DOHH2 (cell line): ENCODE results near the gene FLAD1.
"Not testable (repeated sequence)": the region's sequence is repeated elsewhere in the genome, so short reads cannot be mapped to it uniquely, and the experiment has no call there.

Experiments
- H3F3A ChIP-seq: fragments of 200-600 bp; sonication (generic), shearing (Covaris generic); 2 replicates; pipeline ENCODE4 v1.6.0; 2016; ENCODE audit warnings: antibody characterized with exemption, mild to moderate bottlenecking; ENCODE audit not compliant: control insufficient read depth, insufficient read depth
- H3K27ac ChIP-seq: fragments of 200-600 bp; sonication (generic); 2 replicates; pipeline ENCODE4 v1.5.1; 2014; ENCODE audit warnings: low read depth, mild to moderate bottlenecking, low read length, moderate library complexity
- H3K27me3 ChIP-seq: fragments of 200-600 bp; sonication (generic); 2 replicates; pipeline ENCODE4 v1.6.1; 2014; ENCODE audit warnings: mild to moderate bottlenecking, low read length, mixed read lengths; ENCODE audit not compliant: control insufficient read depth
- H3K36me3 ChIP-seq: fragments of 200-600 bp; sonication (generic); 2 replicates; pipeline ENCODE4 v1.6.1; 2014; ENCODE audit warnings: mild to moderate bottlenecking, low read length, moderate library complexity, mixed read lengths; ENCODE audit not compliant: control insufficient read depth
- H3K4me1 ChIP-seq: fragments of 200-600 bp; sonication (generic); 2 replicates; pipeline ENCODE4 v1.6.1; 2014; ENCODE audit warnings: mild to moderate bottlenecking, low read length, mixed read lengths; ENCODE audit not compliant: control insufficient read depth
- H3K4me2 ChIP-seq: fragments of 200-600 bp; sonication (generic); 2 replicates; pipeline ENCODE4 v1.6.0; 2014; ENCODE audit warnings: mild to moderate bottlenecking, low read length, moderate library complexity
- H3K4me3 ChIP-seq: fragments of 200-600 bp; sonication (generic); 2 replicates; pipeline ENCODE4 v1.5.1; 2014; ENCODE audit warnings: mild to moderate bottlenecking, low read length, mixed read lengths
- H3K79me2 ChIP-seq: fragments of 200-600 bp; sonication (generic); 2 replicates; pipeline ENCODE4 v1.6.1; 2014; ENCODE audit warnings: mild to moderate bottlenecking, low read length, mixed read lengths; ENCODE audit not compliant: control insufficient read depth
- H3K9me2 ChIP-seq: fragments of 200-600 bp; sonication (generic); replicated peaks from 2 replicates; pipeline ENCODE4 v1.6.1; 2014; ENCODE audit warnings: mild to moderate bottlenecking, low read length, mixed read lengths; ENCODE audit not compliant: control insufficient read depth
- H3K9me3 ChIP-seq: fragments of 200-600 bp; sonication (generic); 2 replicates; pipeline ENCODE4 v1.6.1; 2014; ENCODE audit warnings: antibody characterized with exemption, low read length, mixed read lengths; ENCODE audit not compliant: control insufficient read depth, insufficient read depth
- H4K20me1 ChIP-seq: fragments of 200-600 bp; sonication (generic); 2 replicates; pipeline ENCODE4 v1.6.0; 2014; ENCODE audit warnings: low read depth, mild to moderate bottlenecking, antibody characterized with exemption, low read length, moderate library complexity; ENCODE audit not compliant: control insufficient read depth, insufficient read depth
- EZH2phosphoT487 ChIP-seq: fragments of 200-600 bp; sonication (generic); IDR thresholded peaks from 2 replicates; pipeline ENCODE4 v1.6.1; 2017; ENCODE audit warnings: borderline replicate concordance, mild to moderate bottlenecking, antibody characterized with exemption, low read length, moderate library complexity, mixed read lengths
- TF ChIP-seq, protein P1 (sequence below): fragments of 200-600 bp; sonication (generic); IDR thresholded peaks from one replicate; pipeline ENCODE4 v1.5.1; 2014; ENCODE audit warnings: antibody characterized with exemption, mild to moderate bottlenecking, low read depth, low read length; ENCODE audit not compliant: poor library complexity, severe bottlenecking

Gene FLAD1

DNA sequence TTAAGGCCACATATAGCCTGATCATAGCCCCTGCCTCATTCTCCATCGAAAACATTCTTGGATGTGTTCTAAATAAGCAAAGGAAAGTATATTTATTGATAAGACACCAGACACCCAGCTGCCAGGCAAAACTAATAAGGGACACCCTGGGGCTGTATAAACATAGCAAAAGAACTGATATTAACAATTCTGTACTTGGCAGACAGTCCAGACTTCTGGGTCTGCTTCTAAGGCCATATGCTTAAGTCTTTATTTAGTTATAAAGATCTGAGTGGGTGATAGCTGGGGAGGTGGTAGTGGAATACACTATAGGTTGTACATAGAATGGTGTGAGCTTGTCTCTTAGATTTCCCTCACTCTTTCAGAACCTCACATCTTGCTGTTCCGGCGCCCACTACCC is 4.8 kb upstream of the FLAD1 start:
- H3F3A ChIP-seq, result peaks cover 24% of the 10 kb centered on the region
- H3K9me3 ChIP-seq, result no peaks in the 10 kb centered on the region
- H3K36me3 ChIP-seq, result peaks cover 61% of the 10 kb centered on the region
- peaks cover 7% of the 10 kb centered on the region; the same call in 1 of the 2 replicates for H4K20me1 ChIP-seq
- H3K4me1 ChIP-seq, result peaks cover 42% of the 10 kb centered on the region
- H3K27me3 ChIP-seq, result no peaks in the 10 kb centered on the region
- no peak overlapping the region for H3K4me3 ChIP-seq
- H3K79me2 ChIP-seq, result peaks cover 83% of the 10 kb centered on the region
- H3K9me2 ChIP-seq, result no peaks in the 10 kb centered on the region
- no peak overlapping the region for H3K4me2 ChIP-seq
- H3K27ac ChIP-seq, result no peak overlapping the region
- TF ChIP-seq EZH2phosphoT487, result no peak
- TF ChIP-seq, protein P1, sequence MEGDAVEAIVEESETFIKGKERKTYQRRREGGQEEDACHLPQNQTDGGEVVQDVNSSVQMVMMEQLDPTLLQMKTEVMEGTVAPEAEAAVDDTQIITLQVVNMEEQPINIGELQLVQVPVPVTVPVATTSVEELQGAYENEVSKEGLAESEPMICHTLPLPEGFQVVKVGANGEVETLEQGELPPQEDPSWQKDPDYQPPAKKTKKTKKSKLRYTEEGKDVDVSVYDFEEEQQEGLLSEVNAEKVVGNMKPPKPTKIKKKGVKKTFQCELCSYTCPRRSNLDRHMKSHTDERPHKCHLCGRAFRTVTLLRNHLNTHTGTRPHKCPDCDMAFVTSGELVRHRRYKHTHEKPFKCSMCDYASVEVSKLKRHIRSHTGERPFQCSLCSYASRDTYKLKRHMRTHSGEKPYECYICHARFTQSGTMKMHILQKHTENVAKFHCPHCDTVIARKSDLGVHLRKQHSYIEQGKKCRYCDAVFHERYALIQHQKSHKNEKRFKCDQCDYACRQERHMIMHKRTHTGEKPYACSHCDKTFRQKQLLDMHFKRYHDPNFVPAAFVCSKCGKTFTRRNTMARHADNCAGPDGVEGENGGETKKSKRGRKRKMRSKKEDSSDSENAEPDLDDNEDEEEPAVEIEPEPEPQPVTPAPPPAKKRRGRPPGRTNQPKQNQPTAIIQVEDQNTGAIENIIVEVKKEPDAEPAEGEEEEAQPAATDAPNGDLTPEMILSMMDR, result no peak

DNA sequence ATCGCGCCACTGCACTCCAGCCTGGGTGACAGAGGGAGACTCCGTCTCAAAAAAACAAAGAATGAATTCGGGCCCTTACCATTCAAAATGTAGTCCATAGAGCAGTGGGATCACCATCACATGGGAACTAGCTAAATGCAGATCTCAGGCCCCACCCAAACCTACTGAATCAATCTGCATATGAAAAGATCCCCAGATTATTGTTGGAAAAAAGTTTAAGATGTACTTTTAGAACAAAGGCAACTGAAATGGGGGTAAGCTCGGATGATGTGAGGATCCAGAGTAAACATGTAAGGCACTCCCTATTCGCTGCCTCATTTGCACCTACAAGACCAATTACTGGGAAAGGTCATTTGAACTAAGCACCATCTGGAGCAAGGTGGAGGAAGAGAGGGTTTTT is 803 bp upstream of the FLAD1 start:
- Histone ChIP-seq H4K20me1 (no peaks in the 10 kb centered on the region), H3K4me2 (peak overlapping the region; percentile 80)

DNA sequence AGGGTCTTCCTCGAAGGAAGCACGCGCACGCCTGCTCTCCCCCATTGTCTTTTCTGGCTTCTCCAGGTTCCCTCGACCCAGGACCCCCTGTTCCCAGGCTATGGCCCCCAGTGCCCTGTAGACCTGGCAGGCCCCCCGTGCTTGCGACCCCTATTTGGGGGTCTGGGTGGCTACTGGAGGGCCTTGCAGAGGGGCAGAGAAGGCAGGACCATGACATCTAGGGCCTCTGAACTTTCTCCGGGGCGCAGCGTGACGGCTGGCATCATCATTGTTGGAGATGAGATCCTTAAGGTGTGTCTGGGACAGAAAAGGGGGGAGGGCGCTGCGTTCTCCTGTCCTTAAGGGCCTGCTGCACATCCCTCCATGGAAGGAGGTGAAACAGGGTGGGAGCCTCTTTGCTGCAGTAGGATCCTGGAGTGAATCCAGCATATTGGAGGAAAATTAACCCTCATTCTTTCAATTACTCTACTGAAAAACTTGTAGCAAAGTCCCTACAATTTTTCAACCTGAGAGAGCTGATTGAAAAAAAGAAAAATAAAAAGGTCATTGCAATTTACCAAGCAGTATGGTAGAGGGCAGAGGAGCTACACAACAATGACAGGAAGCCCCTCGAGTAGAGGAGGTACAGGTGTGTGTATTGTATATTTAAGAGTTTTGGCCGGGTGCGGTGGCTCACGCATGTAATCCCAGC is 777 bp downstream of the FLAD1 start:
- Histone ChIP-seq H3K9me3 (no peaks in the 10 kb centered on the region), H3K4me3 (peak overlapping the region; percentile 84), H3K79me2 (peaks cover 88% of the 10 kb centered on the region), H3K9me2 (no peaks in the 10 kb centered on the region), H3K27ac (peak overlapping the region; percentile 35), H3K4me2 (peak overlapping the region; percentile 80), H3K27me3 (no peaks in the 10 kb centered on the region), H3K36me3 (peaks cover 57% of the 10 kb centered on the region), H4K20me1 (peaks cover 9% of the 10 kb centered on the region; the same call in 1 of the 2 replicates), H3F3A (peaks cover 9% of the 10 kb centered on the region), H3K4me1 (peaks cover 25% of the 10 kb centered on the region)
- no peak for TF ChIP-seq EZH2phosphoT487
- TF ChIP-seq, protein P1, result no peak

More for the DNA sequence above, 803 bp upstream of the FLAD1 start:
- Histone ChIP-seq H3K4me3 (peak overlapping the region; percentile 84), H3K36me3 (peaks cover 55% of the 10 kb centered on the region), H3K4me1 (peaks cover 35% of the 10 kb centered on the region), H3K27ac (peak overlapping the region; percentile 69), H3K9me2 (no peaks in the 10 kb centered on the region), H3K79me2 (peaks cover 85% of the 10 kb centered on the region), H3K27me3 (no peaks in the 10 kb centered on the region), H3K9me3 (no peaks in the 10 kb centered on the region), H3F3A (peaks cover 20% of the 10 kb centered on the region)
- no peak for TF ChIP-seq EZH2phosphoT487
- TF ChIP-seq, protein P1, result no peak

DNA sequence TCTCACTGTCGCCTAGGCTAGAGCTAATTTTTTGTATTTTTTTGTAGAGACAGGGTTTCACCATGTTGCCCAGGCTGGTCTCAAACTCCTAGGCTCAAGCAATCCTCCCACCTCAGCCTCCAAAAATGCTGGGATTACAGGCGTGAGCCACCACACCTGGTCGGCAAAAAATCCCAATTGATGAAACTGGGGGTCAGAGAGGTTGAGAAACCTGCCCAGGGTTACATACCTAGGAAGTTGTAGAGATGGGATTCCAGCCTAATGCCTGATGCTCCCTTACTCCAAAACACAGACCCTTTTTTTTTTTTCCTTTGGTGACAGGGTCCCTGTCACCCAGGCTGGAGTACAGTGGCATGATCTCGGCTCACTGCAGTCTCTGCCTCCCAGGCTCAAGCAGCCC is 3.6 kb downstream of the FLAD1 start:
- H3K9me2 ChIP-seq, H3K27ac ChIP-seq, H3F3A ChIP-seq, H3K4me2 ChIP-seq, H3K27me3 ChIP-seq, H3K4me3 ChIP-seq, H3K9me3 ChIP-seq, H4K20me1 ChIP-seq: not testable (repeated sequence)
- Histone ChIP-seq H3K79me2 (peaks cover 69% of the 10 kb centered on the region), H3K36me3 (peaks cover 53% of the 10 kb centered on the region), H3K4me1 (peaks cover 17% of the 10 kb centered on the region)
